Suprapubic skin (tissue), 3 donors: ENCODE results near the gene MMP13.

Experiments
- CTCF ChIP-seq, 2 donors: fragments of 200-600 bp in 1 of 2; fragments of 450-650 bp in 1 of 2; sonication (generic) in 1 of 2; IDR thresholded peaks; one replicate each; pipeline ENCODE4 v1.5.1; 2016 to 2019; ENCODE audit warnings: antibody characterized with exemption in 2 of 2, mild to moderate bottlenecking in 1 of 2, moderate library complexity in 1 of 2
- EP300 ChIP-seq: sonication (generic); formaldehyde crosslinking; IDR thresholded peaks from one replicate; pipeline ENCODE4 v1.6.1; 2017; ENCODE audit warnings: antibody characterized with exemption
- POLR2A ChIP-seq, 2 donors: fragments of 450-650 bp; IDR thresholded peaks; one replicate each; pipeline ENCODE4 v1.6.1; 2017; ENCODE audit warnings: antibody characterized with exemption in 2 of 2, mild to moderate bottlenecking in 2 of 2, moderate library complexity in 2 of 2

- no peak for TF ChIP-seq POLR2A (IDR thresholded peaks at IDR 0.05)
- TF ChIP-seq CTCF (IDR thresholded peaks at IDR 0.05): no peak
- no peak for TF ChIP-seq EP300
Observed at GRCh38 chr11:102929166-102929565, 26.4 kb downstream of the MMP13 start.
